Mammary epithelial cell (primary cell): ENCODE measurements around the gene SLC6A19.

Experiments used
- CTCF ChIP-seq, 2 donors: IDR thresholded peaks in 1 of 2; conservative IDR thresholded peaks in 1 of 2; 2 replicates each; pipeline ENCODE4 v1.5.1; 2011 to 2012; ENCODE audit warnings: inconsistent platforms in 2 of 2, low read length in 2 of 2, mild to moderate bottlenecking in 2 of 2, control low read depth in 1 of 2, low read depth in 1 of 2; ENCODE audit not compliant: insufficient read depth in 1 of 2; ENCODE audit errors: extremely low read depth in 1 of 2
- EZH2 ChIP-seq: IDR thresholded peaks from 2 replicates; pipeline ENCODE4 v1.6.1; 2012; ENCODE audit warnings: low read length, inconsistent platforms, borderline replicate concordance

- no peak for TF ChIP-seq CTCF (conservative IDR thresholded peaks at IDR 0.05 in 1 of 2, IDR thresholded peaks at IDR 0.05 in 1 of 2; ENCODE audit: extremely low read depth in 1 of 2, insufficient read depth in 1 of 2, low read depth in 1 of 2, low read length in 2 of 2)
- no peak for TF ChIP-seq EZH2
Observed at GRCh38 chr5:1162751-1163150, 38.6 kb upstream of the SLC6A19 start.
